OCI-LY7 (cell line): ENCODE measurements around the gene RFC5. TPM values are rescaled to one million over a fixed set of nuclear protein-coding genes. Genes with fewer than 3 reads are reported as not detected.
A peak's percentile ranks its signal among the peaks of the same experiment; 100 is the strongest.

Experiments
- BruUV-seq: library from RNA; stranded (reverse); fragments of 400-500 nt; replicated peaks from 2 replicates; lab custom pipeline; 2021; lab: Mats Ljungman, UMichigan
- CTCF ChIA-PET: fragments of 300-600 bp; sonication (Branson Sonifier 250); formaldehyde crosslinking; loops from one replicate; lab custom pipeline; 2022; ENCODE audit warnings: antibody characterized with exemption; ENCODE audit not compliant: unreplicated experiment; lab: Charles Lee
- POLR2A ChIA-PET: fragments of 300-600 bp; sonication (Branson Sonifier 250); formaldehyde crosslinking; loops from one replicate; lab custom pipeline; 2022; ENCODE audit warnings: antibody characterized with exemption; lab: Charles Lee
- DNase-seq: peaks from one replicate; pipeline ENCODE4 v3.0.0-alpha.2; 2015; ENCODE audit warnings: low spot score
- H2AFZ ChIP-seq: fragments of 200-600 bp; sonication (generic), shearing (Covaris generic); 2 replicates; pipeline ENCODE4 v1.6.1; 2014; ENCODE audit warnings: mild to moderate bottlenecking, antibody characterized with exemption, low read length, moderate library complexity
- H3K27ac ChIP-seq: fragments of 200-600 bp; sonication (generic); 2 replicates; pipeline ENCODE4 v1.5.1; 2014; ENCODE audit warnings: mixed run types, low read depth, mild to moderate bottlenecking, moderate library complexity, low read length, inconsistent platforms; ENCODE audit not compliant: poor library complexity, severe bottlenecking
- H3K36me3 ChIP-seq: fragments of 200-600 bp; sonication (generic); 2 replicates; pipeline ENCODE4 v1.6.1; 2014; ENCODE audit warnings: mild to moderate bottlenecking, antibody characterized with exemption, low read length, moderate library complexity, mixed read lengths; ENCODE audit not compliant: insufficient read depth
- H3K4me1 ChIP-seq: fragments of 200-600 bp; sonication (generic); 2 replicates; pipeline ENCODE4 v1.5.1; 2014; ENCODE audit warnings: mild to moderate bottlenecking, low read length; ENCODE audit not compliant: insufficient read depth, poor library complexity, severe bottlenecking
- H3K4me2 ChIP-seq: fragments of 200-600 bp; sonication (generic); 2 replicates; pipeline ENCODE4 v1.6.1; 2014; ENCODE audit warnings: mild to moderate bottlenecking, low read length
- H3K4me3 ChIP-seq: fragments of 200-600 bp; sonication (generic); 2 replicates; pipeline ENCODE4 v1.5.1; 2014; ENCODE audit warnings: mild to moderate bottlenecking, low read depth, low read length; ENCODE audit not compliant: poor library complexity, severe bottlenecking
- H3K79me2 ChIP-seq: fragments of 200-600 bp; sonication (generic); 2 replicates; pipeline ENCODE4 v1.6.1; 2016; ENCODE audit warnings: low read depth, mild to moderate bottlenecking, low read length, moderate library complexity, mixed read lengths; ENCODE audit not compliant: insufficient read depth
- H3K9me2 ChIP-seq: fragments of 200-600 bp; sonication (generic); 2 replicates; pipeline ENCODE4 v1.6.1; 2016; ENCODE audit warnings: mild to moderate bottlenecking, low read length, mixed read lengths; ENCODE audit not compliant: insufficient read depth
- H3K9me3 ChIP-seq: fragments of 200-600 bp; sonication (generic); 2 replicates; pipeline ENCODE4 v1.6.1; 2014; ENCODE audit warnings: mild to moderate bottlenecking, mixed run types, low read length, mixed read lengths
- H4K20me1 ChIP-seq: fragments of 200-600 bp; sonication (generic); 2 replicates; pipeline ENCODE4 v1.6.1; 2014; ENCODE audit warnings: mild to moderate bottlenecking, antibody characterized with exemption, low read length, moderate library complexity, mixed read lengths; ENCODE audit not compliant: insufficient read depth
- CTCF ChIP-seq: fragments of 200-600 bp; sonication (generic); conservative IDR thresholded peaks from 2 replicates; pipeline ENCODE4 v1.5.1; 2014; ENCODE audit warnings: mild to moderate bottlenecking, antibody characterized with exemption, low read length, moderate library complexity, mixed read lengths
- EZH2phosphoT487 ChIP-seq: fragments of 200-600 bp; sonication (generic); IDR thresholded peaks from 2 replicates; pipeline ENCODE4 v1.6.1; 2018; ENCODE audit warnings: low read depth, borderline replicate concordance, mild to moderate bottlenecking, mixed run types, antibody characterized with exemption, low read length, moderate library complexity, mixed read lengths
- intact Hi-C: fragments of 100-400 bp; cut with micrococcal nuclease; formaldehyde crosslinking; loops from one replicate; pipeline ENCODE4 v1.10.0; 2022; ENCODE audit not compliant: unreplicated experiment
- total RNA-seq, 2 experiments: library from RNA; depleted of rRNA in 1 of 2; stranded (reverse); fragments of >200 nt in 1 of 2; shearing (Covaris generic) in 1 of 2; gene quantifications; 2 replicates each; pipeline ENCODE4 v1.2.3, GENCODE V29; 2014 to 2022

Gene RFC5
- total RNA-seq, 2 experiments from 2014 or later, result 68.3 to 91.4 TPM

GRCh38 chr12:118034429-118035189 lies 18.1 kb downstream of the RFC5 start:
- no peak for DNase-seq
- peaks cover 9% of the 10 kb centered on the region for H3K4me1 ChIP-seq
- H4K20me1 ChIP-seq, result no peaks in the 10 kb centered on the region
- no peaks in the 10 kb centered on the region for H3K79me2 ChIP-seq
- intact Hi-C loops, result loop anchor here (5.0 kb wide), 1 partner anchor 157 kb away; no protein-coding TSS in a partner anchor
- TF ChIP-seq CTCF, result peak; percentile 57
- TF ChIP-seq EZH2phosphoT487, result no peak
- ChIA-PET POLR2A (no interaction called here), CTCF (no interaction called here)
- H3K9me3 ChIP-seq, result no peaks in the 10 kb centered on the region
- H2AFZ ChIP-seq, result no peak overlapping the region
- peaks cover 96% of the 10 kb centered on the region for H3K36me3 ChIP-seq
- BruUV-seq, result no TSS peak
- H3K4me3 ChIP-seq, result no peak overlapping the region
- H3K9me2 ChIP-seq, result no peaks in the 10 kb centered on the region
- no peak overlapping the region for H3K4me2 ChIP-seq
- no peak overlapping the region for H3K27ac ChIP-seq

- Histone ChIP-seq H2AFZ (no peak overlapping the region), H3K79me2 (no peaks in the 10 kb centered on the region), H3K27ac (no peak overlapping the region), H3K4me1 (peaks cover 9% of the 10 kb centered on the region), H4K20me1 (no peaks in the 10 kb centered on the region), H3K4me3 (no peak overlapping the region), H3K36me3 (peaks cover 92% of the 10 kb centered on the region), H3K9me3 (no peaks in the 10 kb centered on the region), H3K4me2 (peak overlapping the region; percentile 22), H3K9me2 (no peaks in the 10 kb centered on the region)
- ChIA-PET CTCF (no interaction called here), POLR2A (interaction anchor here (0.5 kb wide), 2 partner anchors 10 to 295 kb away, joined by 3 to 7 read pairs; no protein-coding TSS in a partner anchor)
- no peak for DNase-seq
- intact Hi-C loops, result no loop called here
- TF ChIP-seq CTCF (no peak), EZH2phosphoT487 (no peak)
- no TSS peak for BruUV-seq
These were observed 18.9 kb downstream of the RFC5 start for GRCh38 chr12:118035190-118036041.
